HCT116 (cell line): ENCODE results near the gene CGB2. TPM values are rescaled to one million over a fixed set of nuclear protein-coding genes. Genes with fewer than 3 reads are reported as not detected.

ENCODE experiments used
- ATAC-seq: fragments of 200-7000 bp; cut with Tn5 transposase; 2 replicates; pipeline ENCODE4 v1.9.1; 2020; ENCODE audit warnings: mild to moderate bottlenecking, moderate library complexity
- BruUV-seq: library from RNA; stranded (reverse); fragments of 400-500 nt; replicated peaks from 2 replicates; lab custom pipeline; 2021; lab: Mats Ljungman, UMichigan
- CTCF ChIA-PET: fragments of 300-600 bp; sonication (Branson Sonifier 250); formaldehyde crosslinking; loops from one replicate; lab custom pipeline; 2021; ENCODE audit warnings: antibody characterized with exemption; lab: Charles Lee
- POLR2A ChIA-PET: fragments of 300-600, 350-600 bp; sonication (Branson Sonifier 250); formaldehyde crosslinking; loops from one replicate; lab custom pipeline; 2021; ENCODE audit warnings: antibody characterized with exemption; lab: Charles Lee
- RAD21 ChIA-PET, 2 experiments: fragments of 300-600 bp; sonication (Branson Sonifier 250); formaldehyde crosslinking; loops; one replicate each; lab custom pipeline; 2023; ENCODE audit warnings: low total read pairs in 2 of 2; ENCODE audit not compliant: uncharacterized antibody in 2 of 2, unreplicated experiment in 2 of 2, low non-redundant PET in 1 of 2; lab: Charles Lee
- DNase-seq: peaks from one replicate; pipeline ENCODE4 v3.0.0-alpha.2; 2010; ENCODE audit warnings: low read depth, low spot score
- H2AFZ ChIP-seq: fragments of 200-600 bp; shearing (Covaris generic), sonication (generic); 2 replicates; pipeline ENCODE4 v1.6.1; 2017; ENCODE audit warnings: low read depth, mixed run types, mixed read lengths, antibody characterized with exemption, low read length; ENCODE audit not compliant: poor library complexity, severe bottlenecking
- H3K27ac ChIP-seq: 2 replicates; pipeline ENCODE4 v1.5.1; 2012; ENCODE audit warnings: low read depth, low read length
- H3K27me3 ChIP-seq: fragments of 200-600 bp; sonication (generic); 2 replicates; pipeline ENCODE4 v1.6.1; 2016; ENCODE audit warnings: mixed run types, low read length, mixed read lengths; ENCODE audit not compliant: insufficient read depth
- H3K36me3 ChIP-seq, 2 experiments: fragments of 200-500 bp in 1 of 2; fragments of 200-600 bp in 1 of 2; sonication (Bioruptor generic) in 1 of 2; sonication (generic) in 1 of 2; 2 replicates each; pipeline versions ENCODE4 v1.5.1 to v1.6.1; 2014 to 2016; ENCODE audit warnings: low read length in 2 of 2, inconsistent platforms in 1 of 2, mixed read lengths in 1 of 2, mixed run types in 1 of 2; ENCODE audit not compliant: insufficient read depth in 2 of 2, control insufficient read depth in 1 of 2
- H3K4me1 ChIP-seq, 2 experiments: fragments of 200-600 bp in 1 of 2; sonication (generic) in 1 of 2; 2 replicates each; pipeline versions ENCODE4 v1.5.1 to v1.6.1; 2012 to 2017; ENCODE audit warnings: low read length in 2 of 2, inconsistent platforms in 1 of 2, mild to moderate bottlenecking in 1 of 2, mixed read lengths in 1 of 2, mixed run types in 1 of 2, moderate library complexity in 1 of 2; ENCODE audit not compliant: insufficient read depth in 2 of 2, control insufficient read depth in 1 of 2
- H3K4me2 ChIP-seq: fragments of 200-600 bp; sonication (generic); 2 replicates; pipeline ENCODE4 v1.6.1; 2017; ENCODE audit warnings: mixed run types, low read length, mixed read lengths
- H3K4me3 ChIP-seq, 2 experiments: fragments of 200-600 bp in 1 of 2; sonication (generic) in 1 of 2; replicated peaks in 1 of 2; 2 replicates each; pipeline ENCODE4 v1.5.1; 2011 to 2016; ENCODE audit warnings: low read length in 2 of 2, control low read depth in 1 of 2, low read depth in 1 of 2, mild to moderate bottlenecking in 1 of 2, mixed read lengths in 1 of 2, mixed run types in 1 of 2
- H3K79me2 ChIP-seq: fragments of 200-600 bp; sonication (generic); 2 replicates; pipeline ENCODE4 v1.6.1; 2017; ENCODE audit warnings: mild to moderate bottlenecking, mixed run types, low read length, moderate library complexity, mixed read lengths; ENCODE audit not compliant: insufficient read depth
- H3K9ac ChIP-seq: fragments of 200-600 bp; sonication (generic); 2 replicates; pipeline ENCODE4 v1.6.1; 2016; ENCODE audit warnings: low read length, mixed read lengths
- H3K9me2 ChIP-seq: fragments of 200-600 bp; sonication (generic), shearing (Covaris generic); 2 replicates; pipeline ENCODE4 v1.6.1; 2017; ENCODE audit warnings: mixed run types, mild to moderate bottlenecking, moderate library complexity; ENCODE audit not compliant: insufficient read depth
- H3K9me3 ChIP-seq, 2 experiments: fragments of 200-500 bp in 1 of 2; fragments of 200-600 bp in 1 of 2; sonication (Bioruptor generic) in 1 of 2; sonication (generic) in 1 of 2; 2 replicates each; pipeline ENCODE4 v1.6.1; 2014 to 2017; ENCODE audit warnings: low read length in 2 of 2, mixed read lengths in 2 of 2, inconsistent platforms in 1 of 2, low read depth in 1 of 2, mild to moderate bottlenecking in 1 of 2, mixed run types in 1 of 2, moderate library complexity in 1 of 2; ENCODE audit not compliant: control insufficient read depth in 1 of 2, insufficient read depth in 1 of 2
- H4K20me1 ChIP-seq: fragments of 200-600 bp; sonication (generic), shearing (Covaris generic); 2 replicates; pipeline ENCODE4 v1.6.1; 2017; ENCODE audit warnings: mixed run types, mild to moderate bottlenecking, moderate library complexity; ENCODE audit not compliant: insufficient read depth
- ATF3 ChIP-seq: IDR thresholded peaks from 2 replicates; pipeline ENCODE4 v1.6.1; 2012
- CBX3 ChIP-seq: IDR thresholded peaks from 2 replicates; pipeline ENCODE4 v1.6.1; 2012; ENCODE audit warnings: low read depth
- CEBPB ChIP-seq: IDR thresholded peaks from 2 replicates; pipeline ENCODE4 v1.6.1; 2012; ENCODE audit warnings: low read depth
- CTCF ChIP-seq, 3 experiments: fragments of 200-600 bp in 1 of 3; sonication (generic) in 1 of 3; IDR thresholded peaks in 2 of 3; conservative IDR thresholded peaks in 1 of 3; 2 replicates each; pipeline ENCODE4 v1.5.1; 2012 to 2017; ENCODE audit warnings: low read depth in 2 of 3, low read length in 2 of 3, antibody characterized with exemption in 1 of 3, borderline replicate concordance in 1 of 3, control low read depth in 1 of 3, mild to moderate bottlenecking in 1 of 3, mixed read lengths in 1 of 3, mixed run types in 1 of 3, moderate library complexity in 1 of 3; ENCODE audit not compliant: insufficient read depth in 1 of 3
- ELF1 ChIP-seq: IDR thresholded peaks from 2 replicates; pipeline ENCODE4 v1.6.1; 2012; ENCODE audit warnings: low read depth, borderline replicate concordance
- EZH2 ChIP-seq: fragments of 200-600 bp; sonication (generic); IDR thresholded peaks from 2 replicates; pipeline ENCODE4 v1.6.1; 2017; ENCODE audit warnings: antibody characterized with exemption, mixed run types
- EZH2phosphoT487 ChIP-seq: fragments of 200-600 bp; IDR thresholded peaks from 2 replicates; pipeline ENCODE4 v1.6.1; 2018; ENCODE audit warnings: antibody characterized with exemption, borderline replicate concordance
- FOSL1 ChIP-seq: IDR thresholded peaks from 2 replicates; pipeline ENCODE4 v1.6.1; 2012; ENCODE audit warnings: low read depth
- JUND ChIP-seq: IDR thresholded peaks from 2 replicates; pipeline ENCODE4 v1.6.1; 2012
- MAX ChIP-seq: IDR thresholded peaks from 2 replicates; pipeline ENCODE4 v1.6.1; 2012
- POLR2AphosphoS5 ChIP-seq: IDR thresholded peaks from 2 replicates; pipeline ENCODE4 v1.6.1; 2011; ENCODE audit warnings: mild to moderate bottlenecking, low read depth, low read length, moderate library complexity
- RAD21 ChIP-seq: IDR thresholded peaks from 2 replicates; pipeline ENCODE4 v1.6.1; 2012; ENCODE audit warnings: low read depth, mild to moderate bottlenecking
- REST ChIP-seq: IDR thresholded peaks from 2 replicates; pipeline ENCODE4 v1.6.1; 2012; ENCODE audit warnings: low read depth
- SRF ChIP-seq: IDR thresholded peaks from 2 replicates; pipeline ENCODE4 v1.6.1; 2012; ENCODE audit warnings: low read depth
- TCF7L2 ChIP-seq: IDR thresholded peaks from 2 replicates; pipeline ENCODE4 v1.7.0; 2011; ENCODE audit warnings: borderline replicate concordance, inconsistent platforms; ENCODE audit not compliant: insufficient read depth, insufficient read length; ENCODE audit errors: extremely low read depth
- YY1 ChIP-seq: IDR thresholded peaks from 2 replicates; pipeline ENCODE4 v1.6.1; 2011; ENCODE audit warnings: low read length, low read depth, moderate library complexity, mild to moderate bottlenecking; ENCODE audit not compliant: insufficient replicate concordance; ENCODE audit errors: extremely low read depth
- ZNF274 ChIP-seq: fragments of 200-500 bp; sonication (Bioruptor generic); IDR thresholded peaks from 2 replicates; pipeline ENCODE4 v1.6.1; 2014; ENCODE audit warnings: mild to moderate bottlenecking, low read depth, low read length, inconsistent platforms
- intact Hi-C: fragments of 100-400 bp; cut with micrococcal nuclease; formaldehyde crosslinking; loops from 2 replicates; pipeline ENCODE4 v1.10.0; 2022
- total RNA-seq: library from RNA; stranded (reverse); gene quantifications from one replicate; pipeline ENCODE4 v1.2.1, GENCODE V29; 2021; ENCODE audit not compliant: unreplicated experiment

Gene CGB2
- total RNA-seq, 1 experiment from 2014 or later: 5.0 TPM

- TF ChIP-seq CTCF (IDR thresholded peaks at IDR 0.05 in 2 of 3, conservative IDR thresholded peaks at IDR 0.05 in 1 of 3; ENCODE audit: borderline replicate concordance in 1 of 3, insufficient read depth in 1 of 3, low read depth in 2 of 3, low read length in 2 of 3): no peak
- TF ChIP-seq FOSL1: no peak
- no peak for TF ChIP-seq ZNF274
- no peak for TF ChIP-seq JUND
- TF ChIP-seq RAD21: no peak
Observed at GRCh38 chr19:49058562-49058961, 26.9 kb downstream of the CGB2 start (continued).

- no peaks in the 10 kb centered on the region for H3K9me3 ChIP-seq
- no peak for DNase-seq
- BruUV-seq: no TSS peak
- ChIA-PET RAD21 (no interaction called here), POLR2A (no interaction called here), CTCF (interaction anchor here (4.1 kb wide), 1 partner anchor 66 kb away, joined by 20 read pairs; the partner anchor contains the start of genes GYS1 and RUVBL2)
- no peaks in the 10 kb centered on the region for H4K20me1 ChIP-seq
- H3K4me3 ChIP-seq: no peak overlapping the region
- no peaks in the 10 kb centered on the region for H3K27me3 ChIP-seq
- H3K36me3 ChIP-seq: no peaks in the 10 kb centered on the region
- no peaks in the 10 kb centered on the region; the same call in 1 of the 2 replicates for H3K79me2 ChIP-seq
- TF ChIP-seq ELF1 (no peak), MAX (no peak), ATF3 (no peak), YY1 (no peak), REST (no peak), CTCF (IDR thresholded peaks at IDR 0.05 in 2 of 3, conservative IDR thresholded peaks at IDR 0.05 in 1 of 3; ENCODE audit: borderline replicate concordance in 1 of 3, insufficient read depth in 1 of 3, low read depth in 2 of 3, low read length in 2 of 3) (no peak), TCF7L2 (no peak), RAD21 (no peak), CEBPB (no peak), EZH2 (no peak), EZH2phosphoT487 (no peak), ZNF274 (no peak), CBX3 (no peak), SRF (no peak), POLR2AphosphoS5 (no peak)
- no peak overlapping the region for H3K4me2 ChIP-seq
- no peak for ATAC-seq
- H3K9ac ChIP-seq: no peak overlapping the region
- H2AFZ ChIP-seq: no peak overlapping the region
- H3K9me2 ChIP-seq: no peaks in the 10 kb centered on the region
- peaks cover 29 to 75% of the 10 kb centered on the region in 2 experiments for H3K4me1 ChIP-seq
- no peak overlapping the region for H3K27ac ChIP-seq
- intact Hi-C loops: no loop called here
Observed at GRCh38 chr19:49059053-49059452, 27.4 kb downstream of the CGB2 start.
